Subcutaneous abdominal adipose tissue (tissue), 5 donors: Measurements from ENCODE around the gene MCM7.
A peak's percentile ranks its signal among the peaks of the same experiment; 100 is the strongest.

Experiments used
- H3K27ac ChIP-seq: one replicate; pipeline ENCODE4 v1.7.0; 2013; ENCODE audit warnings: low read depth, mild to moderate bottlenecking, inconsistent platforms, low read length, moderate library complexity
- H3K27me3 ChIP-seq, 5 donors: one replicate each; pipeline ENCODE4 v1.7.0; 2013; ENCODE audit warnings: low read length in 5 of 5, inconsistent platforms in 1 of 5; ENCODE audit not compliant: control insufficient read depth in 5 of 5, insufficient read depth in 4 of 5
- H3K36me3 ChIP-seq, 5 donors: one replicate each; pipeline ENCODE4 v1.7.0; 2013; ENCODE audit warnings: low read length in 5 of 5; ENCODE audit not compliant: control insufficient read depth in 5 of 5, insufficient read depth in 5 of 5
- H3K4me1 ChIP-seq, 5 donors: one replicate each; pipeline ENCODE4 v1.7.0; 2013; ENCODE audit warnings: low read length in 5 of 5, mild to moderate bottlenecking in 3 of 5, moderate library complexity in 1 of 5; ENCODE audit not compliant: control insufficient read depth in 5 of 5, insufficient read depth in 5 of 5
- H3K4me3 ChIP-seq, 5 donors: one replicate each; pipeline ENCODE4 v1.7.0; 2013; ENCODE audit warnings: low read length in 5 of 5, low read depth in 1 of 5
- H3K9ac ChIP-seq, 5 donors: one replicate each; pipeline ENCODE4 v1.7.0; 2013; ENCODE audit warnings: low read length in 5 of 5, mild to moderate bottlenecking in 4 of 5, moderate library complexity in 3 of 5
- H3K9me3 ChIP-seq, 5 donors: one replicate each; pipeline ENCODE4 v1.7.0; 2013; ENCODE audit warnings: low read length in 5 of 5; ENCODE audit not compliant: control insufficient read depth in 5 of 5
- donor health status: healthy.
- donor health status: healthy.
- donor health status: healthy.
- donor health status: healthy.
- donor health status: healthy.

MCM7 gene

DNA sequence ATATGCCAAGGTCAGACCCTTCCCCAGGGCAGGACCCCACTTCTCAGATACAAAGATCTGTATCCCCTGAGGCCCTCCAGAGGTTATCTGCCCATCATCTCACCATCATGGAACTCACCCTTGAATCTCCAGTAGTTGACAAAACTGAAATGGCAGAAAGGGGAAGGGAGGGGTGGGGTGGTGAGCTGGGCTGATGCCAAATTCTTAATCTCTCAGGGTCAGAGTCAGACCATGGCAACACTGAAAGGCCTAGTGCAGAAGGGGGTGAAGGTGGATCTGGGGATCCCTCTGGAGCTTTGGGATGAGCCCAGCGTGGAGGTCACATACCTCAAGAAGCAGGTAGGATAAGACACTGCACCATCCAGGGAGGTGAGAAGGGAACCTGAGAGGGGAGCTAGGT is 21.4 kb upstream of the MCM7 start:
- Histone ChIP-seq H3K4me3 (no peak overlapping the region), H3K9ac (no peak overlapping the region), H3K27me3 (no peaks in the 10 kb centered on the region), H3K4me1 (peaks cover 4 to 51% (median 35%) of the 10 kb centered on the region in 5 donors), H3K36me3 (peaks cover 0 to 5% (median 3%) of the 10 kb centered on the region in 5 donors), H3K9me3 (no peaks in the 10 kb centered on the region), H3K27ac (no peak overlapping the region)

- Histone ChIP-seq H3K9ac (no peak overlapping the region), H3K4me3 (no peak overlapping the region), H3K27ac (no peak overlapping the region), H3K36me3 (peaks cover 0 to 5% (median 3%) of the 10 kb centered on the region in 5 donors), H3K4me1 (peaks cover 4 to 46% (median 34%) of the 10 kb centered on the region in 5 donors), H3K27me3 (no peaks in the 10 kb centered on the region), H3K9me3 (no peaks in the 10 kb centered on the region)
Observed at GRCh38 chr7:100122067-100122466, 20.9 kb upstream of the MCM7 start.

DNA sequence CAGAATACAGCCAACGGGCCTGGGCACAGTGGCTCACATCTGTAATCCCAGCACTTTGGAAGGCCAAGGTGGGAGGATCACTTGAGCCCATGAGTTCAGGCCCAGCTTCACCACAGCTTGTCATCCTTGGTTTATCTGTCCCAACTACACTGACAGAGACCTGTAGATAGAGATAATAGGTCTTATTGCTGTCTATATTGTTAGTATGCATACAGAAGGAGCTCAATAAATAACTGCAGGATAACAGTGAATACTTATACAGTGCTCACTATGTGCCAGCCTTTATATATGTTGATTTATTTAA is 19.5 kb upstream of the MCM7 start:
- Histone ChIP-seq H3K9me3 (no peaks in the 10 kb centered on the region), H3K9ac (peak overlapping the region in 1 of 5 donors; percentile 75), H3K4me1 (peaks cover 4 to 39% (median 27%) of the 10 kb centered on the region in 5 donors), H3K4me3 (peak overlapping the region in 2 of 5 donors; percentile 86 to 93), H3K36me3 (peaks cover 0 to 5% (median 3%) of the 10 kb centered on the region in 5 donors), H3K27ac (no peak overlapping the region), H3K27me3 (no peaks in the 10 kb centered on the region)

- H3K27me3 ChIP-seq: no peaks in the 10 kb centered on the region
- H3K9ac ChIP-seq: peak overlapping the region; percentile 56 to 86 (median 84)
- H3K4me3 ChIP-seq: peak overlapping the region; percentile 86 to 98 (median 93)
- H3K9me3 ChIP-seq: no peaks in the 10 kb centered on the region
- peaks cover 4 to 34% (median 27%) of the 10 kb centered on the region in 5 donors for H3K4me1 ChIP-seq
- peak overlapping the region; percentile 97 for H3K27ac ChIP-seq
- H3K36me3 ChIP-seq: peaks cover 0 to 4% (median 3%) of the 10 kb centered on the region in 5 donors
Observed at GRCh38 chr7:100119970-100120732, 19.0 kb upstream of the MCM7 start.

DNA sequence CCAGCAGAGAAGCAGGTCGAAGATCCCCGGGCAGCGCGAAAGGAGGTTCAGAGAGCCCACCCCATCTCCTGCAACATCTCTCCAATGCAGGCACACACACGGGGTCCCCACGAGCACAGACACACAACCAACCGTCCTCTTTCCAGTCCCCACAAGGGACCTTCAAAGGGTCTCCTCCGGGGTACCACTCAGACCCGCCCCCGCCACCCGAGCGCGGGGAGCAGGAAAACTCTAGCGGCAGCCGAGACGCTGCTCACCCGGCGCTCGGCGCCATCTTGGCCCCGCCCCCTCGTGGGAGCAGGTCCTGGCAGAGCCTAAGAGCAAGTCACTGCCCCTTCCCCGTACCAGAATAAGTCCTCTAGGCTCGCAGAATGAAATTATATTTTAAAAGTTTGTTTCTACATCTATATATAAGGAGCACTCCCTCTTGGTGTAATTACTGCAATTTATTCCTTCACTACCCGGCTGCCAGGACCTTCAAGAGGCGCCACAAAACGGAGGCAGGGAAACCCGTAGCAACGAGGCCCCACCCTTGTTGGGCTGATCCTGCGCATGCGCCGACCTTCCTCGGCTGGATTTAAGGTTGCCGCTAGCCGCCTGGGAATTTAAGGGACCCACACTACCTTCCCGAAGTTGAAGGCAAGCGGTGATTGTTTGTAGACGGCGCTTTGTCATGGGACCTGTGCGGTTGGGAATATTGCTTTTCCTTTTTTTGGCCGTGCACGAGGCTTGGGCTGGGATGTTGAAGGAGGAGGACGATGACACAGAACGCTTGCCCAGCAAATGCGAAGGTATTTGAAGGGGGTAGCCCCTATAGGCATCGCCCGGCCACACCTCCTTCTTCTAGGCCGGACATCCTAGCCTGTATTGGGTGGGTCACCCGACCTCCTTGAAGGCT is 18.1 kb upstream of the MCM7 start, which contains the start of the genes CNPY4 and TAF6:
CNPY4 (plus strand) TSS at position 563 of the 898 bp plus-strand sequence; CDS start at position 674, 111 bp downstream.
TAF6 (minus strand) TSS at position 287 of the 898 bp plus-strand sequence. CDS start 5,149 bp downstream, outside the sequence.
- Histone ChIP-seq H3K4me1 (peaks cover 4 to 27% (median 22%) of the 10 kb centered on the region in 5 donors), H3K4me3 (peak within 1 kb of the TSS; percentile 86 to 99 (median 93)), H3K9me3 (no peaks in the 10 kb centered on the region), H3K27ac (peak within 1 kb of the TSS; percentile 97), H3K27me3 (no peaks in the 10 kb centered on the region), H3K36me3 (peaks cover 0 to 4% (median 3%) of the 10 kb centered on the region in 5 donors), H3K9ac (peak within 1 kb of the TSS; percentile 73 to 86 (median 84))

DNA sequence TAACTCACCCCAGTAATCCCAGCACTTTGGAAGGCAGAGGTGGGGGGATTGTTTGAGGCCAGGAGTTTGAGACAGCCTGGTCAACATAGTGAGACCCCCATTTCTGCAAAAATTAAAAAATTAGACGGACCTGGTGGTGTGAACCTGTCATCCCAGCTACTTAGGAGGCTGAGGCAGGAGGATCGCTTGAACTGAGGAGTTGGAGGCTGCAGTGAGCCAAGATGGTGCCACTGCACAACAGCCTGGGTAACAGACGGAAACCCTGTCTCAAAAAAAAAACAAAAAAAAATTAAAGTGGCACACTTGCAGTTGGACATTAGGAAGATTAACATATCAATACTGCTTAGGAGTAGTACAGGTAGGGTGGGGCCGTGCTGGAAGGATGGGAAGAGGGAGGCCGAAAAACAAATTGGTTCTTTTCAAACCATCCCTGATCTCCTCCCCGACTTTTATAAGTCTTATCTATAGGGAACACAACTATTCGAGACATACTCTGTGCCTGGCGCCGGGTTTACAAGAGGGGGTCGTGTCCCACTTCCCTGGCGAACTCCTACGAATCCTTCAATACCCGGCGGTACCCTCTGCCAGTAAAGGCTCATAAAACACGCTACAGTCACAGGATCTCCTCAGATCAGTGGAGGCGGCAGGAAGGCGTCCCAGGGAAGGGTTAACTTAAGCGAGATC is 17.3 kb upstream of the MCM7 start:
- H3K9me3 ChIP-seq: no peaks in the 10 kb centered on the region
- H3K27ac ChIP-seq: peak overlapping the region; percentile 97
- peaks cover 4 to 27% (median 22%) of the 10 kb centered on the region in 5 donors for H3K4me1 ChIP-seq
- peak overlapping the region; percentile 73 to 86 (median 84) for H3K9ac ChIP-seq
- peak overlapping the region; percentile 86 to 99 (median 93) for H3K4me3 ChIP-seq
- no peaks in the 10 kb centered on the region for H3K27me3 ChIP-seq
- peaks cover 0 to 11% (median 9%) of the 10 kb centered on the region in 5 donors for H3K36me3 ChIP-seq

DNA sequence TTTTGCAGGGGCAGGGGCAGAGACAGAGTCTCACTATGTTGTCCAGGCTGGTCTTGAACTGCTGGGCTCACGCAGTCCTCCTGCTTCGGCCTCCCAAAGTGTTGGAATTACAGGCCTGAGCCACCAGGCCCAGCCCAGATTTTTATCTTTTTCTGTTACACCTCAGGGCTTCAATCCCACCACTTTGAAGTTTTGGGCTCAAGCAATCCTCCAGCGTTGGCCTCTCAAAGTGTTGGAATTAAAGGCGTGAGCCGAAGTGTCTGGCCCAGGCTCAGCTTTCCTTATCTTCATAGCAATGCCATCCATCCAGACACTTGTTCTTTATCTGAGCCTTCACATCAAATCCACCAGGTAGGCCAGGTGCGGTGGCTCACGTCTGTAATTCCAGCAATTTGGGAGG is 13.8 kb upstream of the MCM7 start:
- no peak overlapping the region for H3K4me3 ChIP-seq
- H3K36me3 ChIP-seq: peaks cover 0 to 41% (median 36%) of the 10 kb centered on the region in 5 donors
- H3K9ac ChIP-seq: no peak overlapping the region
- H3K9me3 ChIP-seq: no peaks in the 10 kb centered on the region
- peaks cover 2 to 17% (median 14%) of the 10 kb centered on the region in 5 donors for H3K4me1 ChIP-seq
- no peaks in the 10 kb centered on the region for H3K27me3 ChIP-seq
- H3K27ac ChIP-seq: no peak overlapping the region

- Histone ChIP-seq H3K9me3 (no peaks in the 10 kb centered on the region), H3K27ac (no peak overlapping the region), H3K36me3 (peaks cover 0 to 69% (median 63%) of the 10 kb centered on the region in 5 donors), H3K4me1 (no peaks in the 10 kb centered on the region), H3K27me3 (no peaks in the 10 kb centered on the region), H3K9ac (no peak overlapping the region), H3K4me3 (no peak overlapping the region)
Observed at GRCh38 chr7:100111914-100112313, 10.7 kb upstream of the MCM7 start.

DNA sequence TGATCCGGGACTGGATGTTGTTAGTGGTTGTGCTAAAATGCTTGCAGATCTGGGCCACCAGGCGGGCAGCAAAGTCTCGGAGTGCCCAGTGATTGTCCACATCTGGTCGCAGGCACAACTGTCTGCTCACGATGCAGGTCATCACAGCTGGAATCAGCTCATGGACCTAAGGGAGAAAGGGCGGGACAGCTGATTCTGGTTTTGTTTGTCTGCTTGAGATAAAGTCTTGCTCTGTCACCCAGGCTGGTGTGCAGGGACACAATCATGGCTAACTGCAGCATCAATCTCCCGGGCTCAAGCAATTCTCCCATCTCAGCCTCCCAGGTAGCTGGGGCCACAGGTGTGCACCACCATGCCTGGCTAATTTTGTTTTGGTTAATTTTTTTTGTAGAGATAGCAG is 10.0 kb upstream of the MCM7 start:
- Histone ChIP-seq H3K9ac (no peak overlapping the region), H3K4me3 (no peak overlapping the region), H3K4me1 (no peaks in the 10 kb centered on the region), H3K27ac (no peak overlapping the region), H3K27me3 (no peaks in the 10 kb centered on the region), H3K9me3 (no peaks in the 10 kb centered on the region), H3K36me3 (peaks cover 0 to 76% (median 69%) of the 10 kb centered on the region in 5 donors)
